Endodermal cell (in vitro differentiated cells): ENCODE data around the gene ZMYM3. TPM values are rescaled to one million over a fixed set of nuclear protein-coding genes. Genes with fewer than 3 reads are reported as not detected.

Experiments used
- DNase-seq: peaks from one replicate; pipeline ENCODE4 v3.0.0-alpha.2; 2017
- H3K27ac ChIP-seq: 2 replicates; pipeline ENCODE4 v1.5.1; 2013; ENCODE audit warnings: mild to moderate bottlenecking, low read depth, low read length, moderate library complexity
- H3K27me3 ChIP-seq: 2 replicates; pipeline ENCODE4 v1.6.1; 2013; ENCODE audit warnings: mild to moderate bottlenecking, low read length, moderate library complexity; ENCODE audit not compliant: insufficient read depth, control insufficient read depth, poor library complexity, severe bottlenecking
- H3K36me3 ChIP-seq: 2 replicates; pipeline ENCODE4 v1.7.0; 2013; ENCODE audit warnings: mild to moderate bottlenecking, low read length, moderate library complexity; ENCODE audit not compliant: control insufficient read depth, insufficient read depth
- H3K4me1 ChIP-seq: one replicate; pipeline ENCODE4 v1.7.0; 2013; ENCODE audit warnings: low read length; ENCODE audit not compliant: control insufficient read depth, insufficient read depth
- H3K4me3 ChIP-seq: 2 replicates; pipeline ENCODE4 v1.5.1; 2013; ENCODE audit warnings: mild to moderate bottlenecking, low read length, moderate library complexity
- H3K9ac ChIP-seq: 2 replicates; pipeline ENCODE4 v1.6.1; 2013; ENCODE audit warnings: mild to moderate bottlenecking, low read length, moderate library complexity; ENCODE audit not compliant: poor library complexity, severe bottlenecking; ENCODE audit errors: extremely low read depth
- H3K9me3 ChIP-seq: 2 replicates; pipeline ENCODE4 v1.6.1; 2013; ENCODE audit warnings: mild to moderate bottlenecking, low read length, moderate library complexity; ENCODE audit not compliant: control insufficient read depth
- H3K27ac Mint-ChIP-seq: 2 replicates; pipeline ENCODE4 v1.8.0; 2020; ENCODE audit warnings: mixed read lengths
- H3K27me3 Mint-ChIP-seq: 2 replicates; pipeline ENCODE4 v1.8.0; 2021; ENCODE audit warnings: mild to moderate bottlenecking, mixed read lengths; ENCODE audit not compliant: insufficient read depth
- H3K36me3 Mint-ChIP-seq: 2 replicates; pipeline ENCODE4 v1.8.0; 2020; ENCODE audit warnings: low read depth, mixed read lengths
- H3K4me1 Mint-ChIP-seq: 2 replicates; pipeline ENCODE4 v1.8.0; 2020; ENCODE audit warnings: mixed read lengths
- H3K4me3 Mint-ChIP-seq: 2 replicates; pipeline ENCODE4 v1.8.0; 2020; ENCODE audit warnings: mild to moderate bottlenecking, moderate library complexity, mixed read lengths
- H3K9me3 Mint-ChIP-seq: 2 replicates; pipeline ENCODE4 v1.8.0; 2020; ENCODE audit warnings: mild to moderate bottlenecking, mixed read lengths
- WGBS, 2 experiments: methylation state at CpG; one replicate each; pipeline versions ENCODE4 v1.1.5 to v1.1.7; 2013; ENCODE audit warnings: missing lambda C conversion rate in 2 of 2, mixed read lengths in 1 of 2; ENCODE audit not compliant: insufficient coverage in 1 of 2, insufficient read length in 1 of 2; 5-methylcytosine and 5-hydroxymethylcytosine counted together
- total RNA-seq, 2 donors: library from RNA; stranded (reverse); fragmentation: NEBNext Ultra II Directional in 1 of 2; extraction: Animal tissue kit (Norgen Biotek cat#: 25700) in 1 of 2; gene quantifications; 2 replicates in 1 of 2; 3 replicates in 1 of 2; pipeline ENCODE4 v1.2.1, GENCODE V29; 2021
- TF ChIP-seq, protein P1 (sequence below): fragments of 200-600 bp; sonication (generic); conservative IDR thresholded peaks from 2 replicates; pipeline ENCODE4 v1.5.0; 2021; ENCODE audit warnings: antibody characterized with exemption, mild to moderate bottlenecking

ZMYM3 gene
- total RNA-seq, 2 donors from 2014 or later: 91.0 to 91.8 TPM

DNA sequence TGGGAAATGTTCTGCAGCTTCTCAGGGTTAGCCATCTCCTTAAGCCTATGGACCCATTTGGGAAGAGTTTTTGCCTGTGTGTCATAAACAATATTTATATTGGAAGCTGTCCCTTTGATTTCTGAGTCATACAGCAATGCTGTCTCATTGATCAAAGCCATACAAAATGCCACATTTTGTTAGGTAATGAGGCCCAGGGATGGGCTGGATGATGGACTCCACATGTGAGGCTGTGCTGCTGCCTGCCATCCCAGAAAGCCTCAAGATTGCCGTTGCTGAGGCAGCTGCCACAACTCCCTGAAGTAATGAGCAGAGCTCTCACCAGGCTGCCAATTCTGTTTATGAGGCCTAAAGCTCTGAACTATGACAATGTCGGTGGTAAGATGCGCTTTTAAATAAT is 43.1 kb downstream of the ZMYM3 start:
- no peaks in the 10 kb centered on the region for H3K4me1 ChIP-seq
- TF ChIP-seq, protein P1, sequence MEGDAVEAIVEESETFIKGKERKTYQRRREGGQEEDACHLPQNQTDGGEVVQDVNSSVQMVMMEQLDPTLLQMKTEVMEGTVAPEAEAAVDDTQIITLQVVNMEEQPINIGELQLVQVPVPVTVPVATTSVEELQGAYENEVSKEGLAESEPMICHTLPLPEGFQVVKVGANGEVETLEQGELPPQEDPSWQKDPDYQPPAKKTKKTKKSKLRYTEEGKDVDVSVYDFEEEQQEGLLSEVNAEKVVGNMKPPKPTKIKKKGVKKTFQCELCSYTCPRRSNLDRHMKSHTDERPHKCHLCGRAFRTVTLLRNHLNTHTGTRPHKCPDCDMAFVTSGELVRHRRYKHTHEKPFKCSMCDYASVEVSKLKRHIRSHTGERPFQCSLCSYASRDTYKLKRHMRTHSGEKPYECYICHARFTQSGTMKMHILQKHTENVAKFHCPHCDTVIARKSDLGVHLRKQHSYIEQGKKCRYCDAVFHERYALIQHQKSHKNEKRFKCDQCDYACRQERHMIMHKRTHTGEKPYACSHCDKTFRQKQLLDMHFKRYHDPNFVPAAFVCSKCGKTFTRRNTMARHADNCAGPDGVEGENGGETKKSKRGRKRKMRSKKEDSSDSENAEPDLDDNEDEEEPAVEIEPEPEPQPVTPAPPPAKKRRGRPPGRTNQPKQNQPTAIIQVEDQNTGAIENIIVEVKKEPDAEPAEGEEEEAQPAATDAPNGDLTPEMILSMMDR: no peak
- WGBS, 2 experiments: 93% methylated on average over 3 of the region's 3 CpGs; no CpG with 5 or more reads in 1 of the 2 experiments
- H3K27ac ChIP-seq: no peak overlapping the region
- Mint-ChIP-seq H3K4me3 (no peak overlapping the region), H3K4me1 (peaks cover 14% of the 10 kb centered on the region), H3K9me3 (peaks cover 59% of the 10 kb centered on the region), H3K36me3 (no peaks in the 10 kb centered on the region), H3K27me3 (no peaks in the 10 kb centered on the region), H3K27ac (no peak overlapping the region)
- H3K9me3 ChIP-seq: no peaks in the 10 kb centered on the region
- H3K36me3 ChIP-seq: no peaks in the 10 kb centered on the region
- H3K4me3 ChIP-seq: no peak overlapping the region
- no peak overlapping the region for H3K9ac ChIP-seq
- no peaks in the 10 kb centered on the region for H3K27me3 ChIP-seq
- no peak for DNase-seq

DNA sequence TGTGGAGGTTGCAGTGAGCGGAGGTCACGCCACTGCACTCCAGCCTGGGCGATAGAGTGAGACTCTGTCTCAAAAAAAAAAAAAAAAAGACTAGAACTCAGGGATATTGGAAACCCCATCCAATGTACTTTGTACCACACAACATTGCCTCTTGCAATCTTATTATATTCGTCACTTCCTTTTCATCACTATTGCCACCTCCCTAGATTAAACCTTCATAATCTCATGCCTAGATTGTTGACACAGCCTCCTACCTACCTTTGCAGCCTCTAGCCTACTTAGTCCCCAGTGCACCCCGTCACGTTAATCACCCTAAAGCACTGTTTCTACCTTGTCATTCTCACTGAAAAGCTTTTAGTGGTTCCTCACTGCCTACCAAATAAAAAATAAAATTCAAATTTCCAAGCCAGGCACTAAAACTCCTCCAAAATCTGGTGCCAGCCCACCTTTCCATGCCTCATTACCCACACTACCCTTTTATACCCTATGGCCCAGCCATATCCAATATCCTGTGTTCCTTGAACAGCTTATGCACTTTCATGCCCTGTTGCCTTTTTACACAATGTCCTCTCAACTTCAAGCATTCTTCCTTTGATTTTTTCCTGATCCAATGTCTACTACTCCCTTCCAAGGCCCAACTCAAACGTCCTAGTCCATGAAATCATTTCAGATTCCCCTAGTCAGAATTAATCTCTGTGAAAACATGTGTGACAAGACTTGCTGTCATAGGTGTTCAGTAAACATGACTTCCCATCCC is 54.5 kb downstream of the ZMYM3 start:
- Histone ChIP-seq H3K9me3 (no peaks in the 10 kb centered on the region), H3K36me3 (no peaks in the 10 kb centered on the region)
- no peak overlapping the region for H3K4me3 Mint-ChIP-seq

DNA sequence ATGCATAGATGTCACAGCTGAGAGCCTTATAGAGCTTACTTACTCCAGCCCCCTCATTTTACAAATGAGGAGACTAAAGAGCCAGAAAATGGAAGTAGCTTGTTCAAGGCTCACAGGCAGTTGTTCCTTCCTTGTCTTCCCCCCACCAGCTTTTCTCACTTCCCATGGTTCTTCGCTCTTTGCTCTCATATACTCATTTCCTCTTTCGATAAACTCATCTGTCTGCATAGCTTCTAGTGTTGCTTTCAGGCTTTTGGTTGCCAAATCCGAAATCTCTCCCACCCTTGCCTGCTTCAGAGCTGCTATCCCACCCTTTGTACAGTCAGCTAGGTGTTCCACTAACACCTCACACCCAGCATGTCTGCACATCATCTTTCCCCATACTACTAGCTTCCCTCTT is 55.9 kb downstream of the ZMYM3 start:
- TF ChIP-seq, protein P1: no peak

More for the DNA sequence above, 54.5 kb downstream of the ZMYM3 start:
- Histone ChIP-seq H3K9ac (no peak overlapping the region), H3K27ac (no peak overlapping the region), H3K27me3 (no peaks in the 10 kb centered on the region), H3K4me1 (no peaks in the 10 kb centered on the region), H3K4me3 (no peak overlapping the region)
- TF ChIP-seq, protein P1: no peak
- H3K27me3 Mint-ChIP-seq: no peaks in the 10 kb centered on the region
- no peaks in the 10 kb centered on the region for H3K36me3 Mint-ChIP-seq
- DNase-seq: no peak
- H3K9me3 Mint-ChIP-seq: peaks cover 44% of the 10 kb centered on the region
- no peak overlapping the region for H3K27ac Mint-ChIP-seq
- 96% methylated on average over 7 of the region's 7 CpGs; no CpG with 5 or more reads in 1 of the 2 experiments for WGBS, 2 experiments
- H3K4me1 Mint-ChIP-seq: peaks cover 1% of the 10 kb centered on the region

More for the DNA sequence above, 55.9 kb downstream of the ZMYM3 start:
- 80 to 94% methylated on average over 1 to 3 of the region's 3 CpGs for WGBS, 2 experiments
- H3K4me1 Mint-ChIP-seq: peaks cover 1% of the 10 kb centered on the region
- H3K27ac ChIP-seq: no peak overlapping the region
- H3K27ac Mint-ChIP-seq: no peak overlapping the region
- H3K4me3 ChIP-seq: no peak overlapping the region
- H3K9me3 Mint-ChIP-seq: peaks cover 49% of the 10 kb centered on the region
- no peak overlapping the region for H3K4me3 Mint-ChIP-seq
- no peaks in the 10 kb centered on the region for H3K27me3 ChIP-seq
- H3K27me3 Mint-ChIP-seq: no peaks in the 10 kb centered on the region
- DNase-seq: no peak
- no peaks in the 10 kb centered on the region for H3K4me1 ChIP-seq
- H3K9me3 ChIP-seq: no peaks in the 10 kb centered on the region
- H3K9ac ChIP-seq: no peak overlapping the region
- no peaks in the 10 kb centered on the region for H3K36me3 Mint-ChIP-seq
- H3K36me3 ChIP-seq: no peaks in the 10 kb centered on the region
